Measurements from ENCODE around the gene UBA52. TPM values are rescaled to one million over a fixed set of nuclear protein-coding genes. Genes with fewer than 3 reads are reported as not detected.

Gene UBA52
- total RNA-seq, 1 experiment from 2014 or later: 1,276 TPM

GRCh38 chr19:18606281-18607225 lies 34.9 kb downstream of the UBA52 start, which contains the start of gene CRLF1:
TSS of gene CRLF1 (minus strand) at chr19:18606799. CDS start at chr19:18606656, 143 bp downstream.
- H3K27me3 ChIP-seq (replicated peaks; ENCODE audit: control insufficient read depth, insufficient read depth, low read length): peaks cover 9% of the 10 kb centered on the region
- Mint-ChIP-seq H3K27ac (ENCODE audit: unreplicated experiment) (no peak within 1 kb of the TSS), H3K36me3 (ENCODE audit: insufficient read depth, unreplicated experiment) (no peaks in the 10 kb centered on the region), H3K27me3 (ENCODE audit: insufficient read depth, unreplicated experiment) (peaks cover 29% of the 10 kb centered on the region), H3K9me3 (ENCODE audit: unreplicated experiment) (no peaks in the 10 kb centered on the region), H3K4me3 (ENCODE audit: unreplicated experiment) (peak within 1 kb of the TSS; percentile 66), H3K4me1 (ENCODE audit: low read depth, unreplicated experiment) (peaks cover 14% of the 10 kb centered on the region)
- POLR2A ChIA-PET: no interaction called here
- H3K36me3 ChIP-seq (ENCODE audit: control insufficient read depth, insufficient read depth, low read length): no peaks in the 10 kb centered on the region
- peak within 1 kb of the TSS; percentile 23 for H3K4me3 ChIP-seq (ENCODE audit: low read depth, low read length)
- DNase-seq: no peak
- intact Hi-C loops (cut with micrococcal nuclease; ENCODE audit: unreplicated experiment): loop anchor here (1.0 kb wide), 1 partner anchor 13 kb away; no protein-coding TSS in a partner anchor
- no peak for TF ChIP-seq CTCF (IDR thresholded peaks at IDR 0.05; ENCODE audit: insufficient read depth in 1 of 2, low read depth in 1 of 2, low read length in 1 of 2, severe bottlenecking in 1 of 2, unreplicated experiment in 1 of 2)
- CTCF ChIA-PET: interaction anchor here (0.7 kb wide), 1 partner anchor 9 kb away, joined by 3 read pairs; no protein-coding TSS in a partner anchor
- BruUV-seq (replicated peaks): no TSS peak
- H3K4me1 ChIP-seq: peaks cover 26% of the 10 kb centered on the region
- no peaks in the 10 kb centered on the region for H3K9me3 ChIP-seq

GRCh38 chr19:18607226-18608101 lies 35.8 kb downstream of the UBA52 start:
- ChIA-PET POLR2A (no interaction called here), CTCF (interaction anchor here (0.7 kb wide), 1 partner anchor 10 kb away, joined by 3 read pairs; no protein-coding TSS in a partner anchor)
- intact Hi-C loops (cut with micrococcal nuclease; ENCODE audit: unreplicated experiment): no loop called here
- no peak for TF ChIP-seq CTCF (IDR thresholded peaks at IDR 0.05; ENCODE audit: insufficient read depth in 1 of 2, low read depth in 1 of 2, low read length in 1 of 2, severe bottlenecking in 1 of 2, unreplicated experiment in 1 of 2)
- no peaks in the 10 kb centered on the region for H3K36me3 Mint-ChIP-seq (ENCODE audit: insufficient read depth, unreplicated experiment)
- Histone ChIP-seq H3K4me3 (ENCODE audit: low read depth, low read length) (peak overlapping the region; percentile 23), H3K9me3 (no peaks in the 10 kb centered on the region), H3K27me3 (replicated peaks; ENCODE audit: control insufficient read depth, insufficient read depth, low read length) (peaks cover 17% of the 10 kb centered on the region), H3K4me1 (peaks cover 35% of the 10 kb centered on the region), H3K36me3 (ENCODE audit: control insufficient read depth, insufficient read depth, low read length) (no peaks in the 10 kb centered on the region)
- no TSS peak for BruUV-seq (replicated peaks)
- peak overlapping the region; percentile 66 for H3K4me3 Mint-ChIP-seq (ENCODE audit: unreplicated experiment)
- no peak for DNase-seq
- no peaks in the 10 kb centered on the region for H3K9me3 Mint-ChIP-seq (ENCODE audit: unreplicated experiment)
- peaks cover 19% of the 10 kb centered on the region for H3K4me1 Mint-ChIP-seq (ENCODE audit: low read depth, unreplicated experiment)
- peaks cover 32% of the 10 kb centered on the region for H3K27me3 Mint-ChIP-seq (ENCODE audit: insufficient read depth, unreplicated experiment)
- H3K27ac Mint-ChIP-seq (ENCODE audit: unreplicated experiment): no peak overlapping the region
